Astrocyte (in vitro differentiated cells and primary cell): ENCODE results near the gene SCARF2.

ENCODE experiments used
- CTCF ChIP-seq: IDR thresholded peaks from 2 replicates; pipeline ENCODE4 v1.5.1; 2011; ENCODE audit warnings: low read depth, mild to moderate bottlenecking, inconsistent platforms, low read length, moderate library complexity; ENCODE audit not compliant: insufficient read depth
- EZH2 ChIP-seq: IDR thresholded peaks from 2 replicates; pipeline ENCODE4 v1.6.1; 2012; ENCODE audit warnings: mild to moderate bottlenecking, low read length, inconsistent platforms; ENCODE audit not compliant: insufficient read depth

GRCh38 chr22:20453222-20453621 is 15.6 kb upstream of the SCARF2 start:
- TF ChIP-seq CTCF = no peak
- TF ChIP-seq EZH2 = no peak
